K562 (cell line): ENCODE results near the gene ABCF2. TPM values are rescaled to one million over a fixed set of nuclear protein-coding genes. Genes with fewer than 3 reads are reported as not detected.

Experiments
- ELF2 ChIP-seq: fragments of 250-450 bp; sonication (Bioruptor Pico); IDR thresholded peaks from 2 replicates; pipeline ENCODE4 v1.5.0; 2021; ENCODE audit warnings: mild to moderate bottlenecking
- ELF4 ChIP-seq: fragments of 450-650 bp; formaldehyde crosslinking; IDR thresholded peaks from 2 replicates; pipeline ENCODE4 v1.4.0; 2022; ENCODE audit warnings: missing genetic modification characterization
- EWSR1 ChIP-seq: fragments of 450-650 bp; IDR thresholded peaks from 2 replicates; pipeline ENCODE4 v1.6.1; 2018; ENCODE audit warnings: borderline replicate concordance, mild to moderate bottlenecking, low read depth, moderate library complexity; ENCODE audit not compliant: partially characterized antibody
- HDGF ChIP-seq: fragments of 450-650 bp; IDR thresholded peaks from 2 replicates; pipeline ENCODE4 v1.6.1; 2016
- HNRNPH1 ChIP-seq: fragments of 200-400 bp; formaldehyde crosslinking; optimal IDR thresholded peaks from 2 replicates; pipeline ENCODE3; 2017; ENCODE audit warnings: low read depth, mild to moderate bottlenecking, low read length, moderate library complexity
- KDM4B ChIP-seq, 2 experiments: fragments of 450-650 bp in 1 of 2; sonication (generic) in 1 of 2; IDR thresholded peaks; 2 replicates each; pipeline ENCODE4 v1.6.1; 2016 to 2017; ENCODE audit warnings: borderline replicate concordance in 2 of 2, antibody characterized with exemption in 1 of 2, low read depth in 1 of 2, mild to moderate bottlenecking in 1 of 2
- MCM2 ChIP-seq: fragments of 450-650 bp; IDR thresholded peaks from 2 replicates; pipeline ENCODE4 v1.6.1; 2017; ENCODE audit warnings: low read depth, mild to moderate bottlenecking
- MYC ChIP-seq, 2 experiments: fragments of 250-450 bp in 1 of 2; sonication (Bioruptor Pico) in 1 of 2; IDR thresholded peaks; 2 replicates each; pipeline versions ENCODE4 v1.5.1 to v1.6.1; 2012 to 2021; ENCODE audit warnings: low read depth in 2 of 2, borderline replicate concordance in 1 of 2, improper control_type of control experiment in 1 of 2, low read length in 1 of 2, mild to moderate bottlenecking in 1 of 2, moderate library complexity in 1 of 2
- NFXL1 ChIP-seq: fragments of 450-650 bp; formaldehyde crosslinking; IDR thresholded peaks from 2 replicates; pipeline ENCODE4 v1.4.0; 2021; ENCODE audit warnings: mild to moderate bottlenecking
- PCBP1 ChIP-seq: fragments of 200-400 bp; formaldehyde crosslinking; IDR thresholded peaks from 2 replicates; pipeline ENCODE4 v1.6.1; 2018; ENCODE audit warnings: mild to moderate bottlenecking, low read depth, low read length; ENCODE audit not compliant: poor library complexity, severe bottlenecking
- PML ChIP-seq: IDR thresholded peaks from 2 replicates; pipeline ENCODE4 v1.6.1; 2012; ENCODE audit warnings: low read length, inconsistent platforms
- POLR2AphosphoS2 ChIP-seq: IDR thresholded peaks from 2 replicates; pipeline ENCODE4 v1.6.1; 2012; ENCODE audit warnings: low read length, improper control_type of control experiment
- STAT5B ChIP-seq: fragments of 250-450 bp; sonication (Bioruptor Pico); IDR thresholded peaks from 2 replicates; pipeline ENCODE4 v1.8.0; 2021; ENCODE audit warnings: mild to moderate bottlenecking, inconsistent platforms
- XRCC4 ChIP-seq: IDR thresholded peaks from one replicate; pipeline ENCODE4 v1.6.1; 2011; ENCODE audit not compliant: insufficient read depth, insufficient read length; ENCODE audit errors: extremely low read depth
- YBX1 ChIP-seq: fragments of 450-650 bp; IDR thresholded peaks from 2 replicates; pipeline ENCODE4 v1.7.1; 2016; ENCODE audit warnings: mild to moderate bottlenecking
- ZNF668 ChIP-seq: fragments of 250-450 bp; sonication (Bioruptor Pico); IDR thresholded peaks from 2 replicates; pipeline ENCODE4 v1.8.0; 2022; ENCODE audit warnings: mild to moderate bottlenecking, inconsistent platforms
- polyA plus RNA-seq, 8 experiments: library from polyadenylated mRNA; depleted of rRNA in 4 of 8; stranded (reverse) in 5 of 8; unstranded in 3 of 8; fragments of >200 nt; fragmentation: Nextera tagmentation in 2 of 8; fragmentation: Illumina TruSeq in 1 of 8; extraction: Ambion mirVana in 2 of 8; extraction: Trizol in 1 of 8; gene quantifications; 2 replicates each; pipeline versions ENCODE4 v1.2.1 to v1.2.3, GENCODE V29; 2011 to 2014; ENCODE audit warnings: inconsistent platforms in 1 of 8, missing spikeins in 1 of 8
- total RNA-seq, 7 experiments: library from RNA; depleted of rRNA in 6 of 7; stranded (reverse); fragments of >200 nt in 6 of 7; fragmentation: Illumina TruSeq in 2 of 7; extraction: Trizol in 2 of 7; gene quantifications; 2 replicates each; pipeline versions ENCODE4 v1.2.1 to v1.2.3, GENCODE V29; 2011 to 2021; ENCODE audit warnings: low replicate concordance in 1 of 7
- TF ChIP-seq, protein P1 (sequence below): fragments of 250-450 bp; sonication (Bioruptor Pico); IDR thresholded peaks from 2 replicates; pipeline ENCODE4 v1.5.0; 2021; ENCODE audit warnings: mild to moderate bottlenecking, moderate library complexity
- TF ChIP-seq, protein P2 (sequence below), 2 experiments: fragments of 250-450 bp in 1 of 2; fragments of 450-650 bp in 1 of 2; sonication (Bioruptor Pico) in 1 of 2; IDR thresholded peaks; 2 replicates each; pipeline versions ENCODE4 v1.6.1 to v1.8.0; 2016 to 2021; ENCODE audit warnings: mild to moderate bottlenecking in 2 of 2, moderate library complexity in 2 of 2, missing compliant biosample characterization in 1 of 2, missing genetic modification characterization in 1 of 2
- TF ChIP-seq, protein P3 (sequence below): fragments of 450-650 bp; IDR thresholded peaks from 2 replicates; pipeline ENCODE4 v1.6.1; 2016; ENCODE audit warnings: antibody characterized with exemption

ABCF2 gene
- total and polyA plus RNA-seq, 9 of the 15 experiments (the other 6 are each of a cell fraction or from before 2014, with no cell fraction given) = 62.1 to 224 (median 113) TPM

DNA sequence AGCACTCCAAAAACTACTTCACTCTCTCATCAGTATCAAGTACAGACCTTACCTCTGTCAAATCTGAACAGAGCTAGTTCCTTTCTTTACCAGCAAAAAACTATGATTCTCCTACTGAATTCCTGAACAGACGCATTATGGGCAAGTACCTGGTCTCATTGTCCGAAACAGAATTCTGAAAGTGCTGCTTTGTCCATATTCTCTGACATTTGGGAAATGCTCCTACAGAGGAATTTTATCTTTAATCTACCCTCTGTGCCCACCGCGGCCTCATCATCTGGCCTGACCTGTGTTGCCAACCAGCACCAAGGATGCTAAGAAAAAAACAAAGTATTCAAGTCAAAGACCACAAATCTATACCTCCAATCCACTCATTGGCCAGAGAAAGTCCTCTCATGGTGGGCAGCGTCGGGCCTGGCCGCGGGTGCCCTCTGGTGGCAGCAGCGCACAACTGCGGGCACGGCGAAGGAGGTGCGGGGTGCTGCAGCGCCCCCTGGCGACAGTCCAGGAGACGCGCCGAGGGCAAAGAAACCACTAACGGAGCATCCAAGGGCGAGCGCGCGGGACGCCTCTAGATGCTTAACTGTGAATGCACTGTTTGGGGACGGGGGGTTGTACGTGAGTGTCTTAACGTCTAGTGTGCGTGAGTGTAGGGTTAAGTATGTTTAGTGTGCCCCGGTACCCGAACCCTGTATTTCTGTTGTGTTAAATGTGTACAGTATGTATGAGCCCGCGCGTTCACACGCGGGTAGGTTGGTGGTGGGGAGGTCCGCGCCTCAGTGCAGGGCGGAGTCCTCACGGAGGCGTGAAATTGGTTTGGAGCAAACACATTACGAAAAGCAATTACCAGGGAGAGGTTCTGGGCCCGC lies 54.5 kb downstream of the ABCF2 start (continued):
- TF ChIP-seq POLR2AphosphoS2 = no peak
- no peak for TF ChIP-seq NFXL1
- TF ChIP-seq, protein P1, sequence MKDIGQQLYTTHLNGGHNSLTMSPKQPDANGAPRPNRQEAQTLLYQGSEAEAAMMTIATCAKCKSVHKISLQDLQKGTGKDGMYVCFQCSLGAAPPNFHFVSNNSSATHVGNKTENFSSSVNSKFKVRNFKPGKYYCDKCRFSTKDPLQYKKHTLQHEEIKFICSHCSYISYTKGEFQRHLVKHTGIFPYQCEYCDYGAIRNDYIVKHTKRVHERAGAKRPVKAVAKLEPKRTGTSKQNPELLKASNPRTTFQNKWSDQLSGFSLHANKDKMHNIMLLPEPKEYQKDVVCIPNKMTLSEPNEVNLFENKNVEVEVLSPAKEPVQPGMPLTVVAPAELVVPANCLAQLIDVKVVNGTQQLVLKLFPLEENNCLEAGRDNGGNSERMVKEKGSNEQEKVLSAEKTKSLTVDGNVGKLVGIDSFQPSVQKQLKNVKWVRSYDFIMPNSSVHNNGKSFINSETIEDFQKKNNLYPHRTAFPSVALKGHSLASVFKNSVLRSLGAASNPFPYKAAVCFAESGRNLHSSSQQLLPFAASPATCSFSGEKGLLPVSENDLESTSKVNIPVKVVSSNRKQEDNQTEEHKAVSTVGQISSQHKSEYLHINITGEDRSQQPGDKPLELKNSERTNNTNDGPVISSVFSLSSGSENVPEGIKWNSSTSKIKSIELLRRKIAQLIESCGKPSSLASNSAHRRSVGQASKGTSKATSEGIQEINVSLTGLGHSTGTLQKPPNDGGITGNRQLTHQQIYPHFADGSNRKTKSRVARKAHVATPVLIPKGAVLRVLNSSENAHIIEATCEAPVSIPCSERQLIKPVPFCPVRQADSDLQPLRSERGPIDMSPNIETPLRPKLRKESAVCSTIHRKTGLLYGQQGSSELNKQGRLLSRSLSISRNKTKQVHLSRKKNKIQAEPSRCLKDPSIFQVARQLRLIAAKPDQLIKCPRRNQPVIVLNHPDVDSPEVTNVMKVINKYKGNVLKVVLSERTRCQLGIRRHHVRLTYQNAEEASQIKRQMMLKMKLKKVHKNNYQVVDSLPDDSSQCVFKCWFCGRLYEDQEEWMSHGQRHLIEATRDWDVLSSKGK (CRISPR knock-in tag) = no peak
- TF ChIP-seq, protein P2, sequence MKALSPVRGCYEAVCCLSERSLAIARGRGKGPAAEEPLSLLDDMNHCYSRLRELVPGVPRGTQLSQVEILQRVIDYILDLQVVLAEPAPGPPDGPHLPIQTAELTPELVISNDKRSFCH (CRISPR knock-in tag; IDR thresholded peaks at IDR 0.05) = no peak
- TF ChIP-seq, protein P2 (tag; IDR thresholded peaks at IDR 0.05) = peak; percentile 68
- no peak for TF ChIP-seq ELF4 (CRISPR knock-in tag)
- TF ChIP-seq HDGF = 0 out of 2 replicates have a peak, but pooled peaks have one; percentile 53
- TF ChIP-seq ELF2 (CRISPR knock-in tag) = no peak
- no peak for TF ChIP-seq XRCC4
- TF ChIP-seq ZNF668 (CRISPR knock-in tag) = no peak
- no peak for TF ChIP-seq HNRNPH1
- TF ChIP-seq KDM4B (IDR thresholded peaks at IDR 0.05; ENCODE audit: borderline replicate concordance in 2 of 2, low read depth in 1 of 2) = 0 out of 4 replicates have a peak, but pooled peaks of 1 of the 2 experiments have one; percentile 62
- TF ChIP-seq, protein P3, sequence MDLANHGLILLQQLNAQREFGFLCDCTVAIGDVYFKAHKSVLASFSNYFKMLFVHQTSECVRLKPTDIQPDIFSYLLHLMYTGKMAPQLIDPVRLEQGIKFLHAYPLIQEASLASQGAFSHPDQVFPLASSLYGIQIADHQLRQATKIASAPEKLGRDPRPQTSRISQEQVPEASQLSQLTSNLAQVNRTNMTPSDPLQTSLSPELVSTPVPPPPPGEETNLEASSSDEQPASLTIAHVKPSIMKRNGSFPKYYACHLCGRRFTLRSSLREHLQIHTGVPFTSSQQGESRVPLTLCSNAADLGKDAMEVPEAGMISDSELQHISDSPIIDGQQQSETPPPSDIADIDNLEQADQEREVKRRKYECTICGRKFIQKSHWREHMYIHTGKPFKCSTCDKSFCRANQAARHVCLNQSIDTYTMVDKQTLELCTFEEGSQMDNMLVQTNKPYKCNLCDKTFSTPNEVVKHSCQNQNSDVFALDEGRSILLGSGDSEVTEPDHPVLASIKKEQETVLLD = no peak
- TF ChIP-seq MCM2 = no peak
- no peak for TF ChIP-seq EWSR1
- TF ChIP-seq STAT5B (CRISPR knock-in tag) = no peak
- no peak for TF ChIP-seq PML
- TF ChIP-seq PCBP1 = no peak
- TF ChIP-seq MYC (IDR thresholded peaks at IDR 0.05; ENCODE audit: low read depth, low read length) = peak; percentile 67
- TF ChIP-seq MYC (CRISPR knock-in tag; IDR thresholded peaks at IDR 0.05; ENCODE audit: borderline replicate concordance, low read depth) = no peak
- no peak for TF ChIP-seq YBX1
